HepG2 (cell line): Measurements from ENCODE around the gene NRP1. TPM values are rescaled to one million over a fixed set of nuclear protein-coding genes. Genes with fewer than 3 reads are reported as not detected.

ENCODE experiments used
- DNMT3B ChIP-seq: conservative IDR thresholded peaks from 2 replicates; pipeline ENCODE4 v1.6.1; 2016; ENCODE audit warnings: missing biosample characterization, control low read depth
- GATAD2A ChIP-seq: IDR thresholded peaks from 2 replicates; pipeline ENCODE4 v1.6.1; 2016
- HDAC1 ChIP-seq: sonication (generic); formaldehyde crosslinking; IDR thresholded peaks from 2 replicates; pipeline ENCODE4 v1.5.1; 2020; ENCODE audit warnings: mild to moderate bottlenecking, missing genetic modification reagents
- HDAC2 ChIP-seq: sonication (generic); formaldehyde crosslinking; IDR thresholded peaks from 2 replicates; pipeline ENCODE4 v1.4.0; 2020; ENCODE audit warnings: missing genetic modification reagents
- IKZF4 ChIP-seq: sonication (generic); formaldehyde crosslinking; IDR thresholded peaks from 2 replicates; pipeline ENCODE4 v1.5.1; 2020; ENCODE audit warnings: borderline replicate concordance, mild to moderate bottlenecking, low read depth, missing genetic modification reagents; ENCODE audit errors: not compliant biosample characterization
- KMT2B ChIP-seq: IDR thresholded peaks from 2 replicates; pipeline ENCODE4 v1.6.1; 2016; ENCODE audit warnings: missing genetic modification reagents, missing compliant biosample characterization
- MXI1 ChIP-seq: IDR thresholded peaks from 3 replicates; pipeline ENCODE4 v1.6.1; 2012; ENCODE audit warnings: low read depth, low read length, inconsistent platforms, borderline replicate concordance
- NBN ChIP-seq: fragments of 450-650 bp; conservative IDR thresholded peaks from 2 replicates; pipeline ENCODE4 v1.6.1; 2017
- NONO ChIP-seq, 2 experiments: fragments of 450-650 bp in 1 of 2; sonication (generic) in 1 of 2; formaldehyde crosslinking in 1 of 2; IDR thresholded peaks in 1 of 2; conservative IDR thresholded peaks in 1 of 2; 2 replicates each; pipeline versions ENCODE4 v1.6.1 to v1.8.0; 2017 to 2022; ENCODE audit warnings: mild to moderate bottlenecking in 1 of 2, missing genetic modification reagents in 1 of 2, moderate library complexity in 1 of 2
- NRL ChIP-seq: sonication (generic); formaldehyde crosslinking; IDR thresholded peaks from 2 replicates; pipeline ENCODE4 v1.5.0; 2020; ENCODE audit warnings: missing genetic modification reagents, mild to moderate bottlenecking, moderate library complexity, borderline replicate concordance
- RAD21 ChIP-seq: fragments of 450-650 bp; formaldehyde crosslinking; IDR thresholded peaks from 2 replicates; pipeline ENCODE4 v1.5.0; 2020; ENCODE audit warnings: mild to moderate bottlenecking
- SKI ChIP-seq: fragments of 450-650 bp; IDR thresholded peaks from one replicate; pipeline ENCODE4 v1.6.1; 2018; ENCODE audit warnings: mild to moderate bottlenecking; ENCODE audit not compliant: partially characterized antibody
- SNAPC2 ChIP-seq: sonication (generic); formaldehyde crosslinking; IDR thresholded peaks from 2 replicates; pipeline ENCODE4 v1.8.1; 2022; ENCODE audit warnings: mild to moderate bottlenecking, missing genetic modification reagents
- SOX5 ChIP-seq: IDR thresholded peaks from 2 replicates; pipeline ENCODE4 v1.6.1; 2016; ENCODE audit warnings: borderline replicate concordance
- SRSF9 ChIP-seq: fragments of 200-400 bp; formaldehyde crosslinking; IDR thresholded peaks from 2 replicates; pipeline ENCODE4 v1.6.1; 2018; ENCODE audit warnings: borderline replicate concordance, mild to moderate bottlenecking, low read depth, low read length; ENCODE audit not compliant: insufficient read depth, poor library complexity, severe bottlenecking
- TBX3 ChIP-seq: fragments of 450-650 bp; IDR thresholded peaks from 2 replicates; pipeline ENCODE4 v1.6.1; 2017; ENCODE audit warnings: antibody characterized with exemption, mild to moderate bottlenecking, inconsistent platforms, borderline replicate concordance
- TRIM24 ChIP-seq: sonication (generic); formaldehyde crosslinking; IDR thresholded peaks from 2 replicates; pipeline ENCODE4 v1.8.0; 2022; ENCODE audit warnings: mild to moderate bottlenecking, missing genetic modification reagents
- ZBTB7B ChIP-seq: sonication (generic); formaldehyde crosslinking; IDR thresholded peaks from 2 replicates; pipeline ENCODE4 v1.4.0; 2020; ENCODE audit warnings: missing genetic modification reagents
- ZNF292 ChIP-seq: sonication (generic); formaldehyde crosslinking; IDR thresholded peaks from 2 replicates; pipeline ENCODE4 v1.8.1; 2022; ENCODE audit warnings: mild to moderate bottlenecking, low read depth, missing genetic modification reagents, borderline replicate concordance
- ZNF510 ChIP-seq: sonication (generic); formaldehyde crosslinking; IDR thresholded peaks from 2 replicates; pipeline ENCODE4 v1.4.0; 2020; ENCODE audit warnings: low read depth, mild to moderate bottlenecking, missing genetic modification reagents
- ZNF557 ChIP-seq: sonication (generic); formaldehyde crosslinking; IDR thresholded peaks from 2 replicates; pipeline ENCODE4 v1.4.0; 2020; ENCODE audit warnings: missing genetic modification reagents
- ZNF616 ChIP-seq: sonication (generic); formaldehyde crosslinking; IDR thresholded peaks from 2 replicates; pipeline ENCODE4 v1.5.0; 2020; ENCODE audit warnings: low read depth, mild to moderate bottlenecking, missing genetic modification reagents
- ZNF749 ChIP-seq: sonication (generic); formaldehyde crosslinking; IDR thresholded peaks from 2 replicates; pipeline ENCODE4 v1.8.0; 2022; ENCODE audit warnings: mild to moderate bottlenecking, missing genetic modification reagents, moderate library complexity, borderline replicate concordance
- ZNF816 ChIP-seq: sonication (generic); formaldehyde crosslinking; IDR thresholded peaks from 2 replicates; pipeline ENCODE4 v1.8.0; 2022; ENCODE audit warnings: missing genetic modification reagents, mild to moderate bottlenecking, borderline replicate concordance
- polyA plus RNA-seq, 8 experiments: library from polyadenylated mRNA; depleted of rRNA in 3 of 8; stranded (reverse) in 7 of 8; unstranded in 1 of 8; fragments of >200 nt; fragmentation: Illumina TruSeq in 4 of 8; extraction: Trizol in 4 of 8; gene quantifications; 2 replicates each; pipeline versions ENCODE4 v1.2.1 to v1.2.3, GENCODE V29; 2011 to 2016; ENCODE audit warnings: low read depth in 4 of 8, missing spikeins in 1 of 8, mixed read lengths in 1 of 8; ENCODE audit not compliant: insufficient read depth in 1 of 8
- total RNA-seq, 5 experiments: library from RNA; depleted of rRNA; stranded (reverse); fragments of >200 nt; fragmentation: Illumina TruSeq; extraction: Trizol; gene quantifications; 2 replicates each; pipeline ENCODE4 v1.2.3, GENCODE V29; 2016; ENCODE audit warnings: low read depth in 1 of 5
- TF ChIP-seq, protein P1 (sequence below): sonication (generic); formaldehyde crosslinking; IDR thresholded peaks from 2 replicates; pipeline ENCODE4 v1.5.0; 2020; ENCODE audit warnings: mild to moderate bottlenecking, missing genetic modification reagents, borderline replicate concordance
- TF ChIP-seq, protein P2 (sequence below): sonication (generic); formaldehyde crosslinking; IDR thresholded peaks from 2 replicates; pipeline ENCODE4 v1.5.0; 2020; ENCODE audit warnings: missing genetic modification reagents
- TF ChIP-seq, protein P3 (sequence below): sonication (generic); formaldehyde crosslinking; IDR thresholded peaks from 2 replicates; pipeline ENCODE4 v1.5.0; 2020; ENCODE audit warnings: mild to moderate bottlenecking, missing genetic modification reagents

The NRP1 gene
- total and polyA plus RNA-seq, 2 of the 13 experiments (the other 11 are each of a cell fraction or from before 2014, with no cell fraction given), result 5.3 to 5.8 TPM

DNA sequence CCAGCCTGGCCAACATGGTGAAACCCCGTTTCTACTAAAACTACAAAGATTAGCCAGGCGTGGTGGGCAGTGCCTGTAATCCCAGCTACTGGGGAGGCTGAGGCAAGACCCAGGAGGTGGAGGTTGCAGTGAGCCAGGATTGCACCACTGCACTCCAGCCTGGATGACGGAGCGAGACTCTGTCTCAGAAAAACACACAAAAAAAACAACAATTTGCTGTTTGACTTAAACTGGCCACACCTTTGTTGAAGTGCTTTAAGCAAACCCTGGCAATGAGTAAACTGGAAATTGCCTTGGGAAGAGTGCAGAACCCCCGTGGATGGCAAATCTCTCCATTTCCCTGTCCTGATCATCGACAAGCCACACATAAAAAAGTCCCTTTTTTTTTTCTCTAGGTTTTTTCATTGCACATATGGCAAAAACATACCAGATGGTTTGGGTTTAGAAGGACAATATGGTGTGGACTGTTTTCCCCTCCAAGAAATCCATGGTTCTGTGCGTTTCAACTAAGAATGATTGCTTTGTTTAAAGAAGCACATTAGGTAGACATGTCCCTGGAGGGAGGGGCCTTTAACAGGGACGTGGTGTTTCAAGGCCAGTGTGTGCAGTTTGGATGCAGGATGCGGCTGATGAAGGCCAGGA lies 76.9 kb downstream of the NRP1 start (continued):
- TF ChIP-seq ZNF510, result no peak
- TF ChIP-seq TRIM24, result no peak
- TF ChIP-seq NRL (CRISPR knock-in tag), result no peak
- TF ChIP-seq KMT2B (CRISPR knock-in tag), result no peak
- TF ChIP-seq ZNF749 (CRISPR knock-in tag), result no peak
- TF ChIP-seq ZNF816 (CRISPR knock-in tag), result no peak
- no peak for TF ChIP-seq TBX3
- TF ChIP-seq ZBTB7B, result no peak
- TF ChIP-seq SOX5, result peak; percentile 41; the same call in 1 of the 2 replicates
- TF ChIP-seq RAD21 (CRISPR knock-in tag), result no peak
- no peak for TF ChIP-seq IKZF4 (CRISPR knock-in tag)
- TF ChIP-seq DNMT3B (CRISPR knock-in tag), result no peak
- no peak for TF ChIP-seq MXI1
- TF ChIP-seq, protein P1, sequence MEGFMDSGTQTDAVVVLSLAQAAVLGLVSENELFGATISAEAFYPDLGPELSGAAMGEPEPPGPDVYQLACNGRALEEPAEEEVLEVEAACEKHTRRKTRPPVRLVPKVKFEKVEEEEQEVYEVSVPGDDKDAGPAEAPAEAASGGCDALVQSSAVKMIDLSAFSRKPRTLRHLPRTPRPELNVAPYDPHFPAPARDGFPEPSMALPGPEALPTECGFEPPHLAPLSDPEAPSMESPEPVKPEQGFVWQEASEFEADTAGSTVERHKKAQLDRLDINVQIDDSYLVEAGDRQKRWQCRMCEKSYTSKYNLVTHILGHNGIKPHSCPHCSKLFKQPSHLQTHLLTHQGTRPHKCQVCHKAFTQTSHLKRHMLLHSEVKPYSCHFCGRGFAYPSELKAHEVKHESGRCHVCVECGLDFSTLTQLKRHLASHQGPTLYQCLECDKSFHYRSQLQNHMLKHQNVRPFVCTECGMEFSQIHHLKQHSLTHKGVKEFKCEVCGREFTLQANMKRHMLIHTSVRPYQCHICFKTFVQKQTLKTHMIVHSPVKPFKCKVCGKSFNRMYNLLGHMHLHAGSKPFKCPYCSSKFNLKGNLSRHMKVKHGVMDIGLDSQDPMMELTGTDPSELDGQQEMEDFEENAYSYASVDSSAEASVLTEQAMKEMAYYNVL (CRISPR knock-in tag), result no peak
- no peak for TF ChIP-seq NONO (IDR thresholded peaks at IDR 0.05)
- no peak for TF ChIP-seq NONO (CRISPR knock-in tag; conservative IDR thresholded peaks at IDR 0.05)
- no peak for TF ChIP-seq NBN
- TF ChIP-seq SKI, result no peak
- TF ChIP-seq, protein P2, sequence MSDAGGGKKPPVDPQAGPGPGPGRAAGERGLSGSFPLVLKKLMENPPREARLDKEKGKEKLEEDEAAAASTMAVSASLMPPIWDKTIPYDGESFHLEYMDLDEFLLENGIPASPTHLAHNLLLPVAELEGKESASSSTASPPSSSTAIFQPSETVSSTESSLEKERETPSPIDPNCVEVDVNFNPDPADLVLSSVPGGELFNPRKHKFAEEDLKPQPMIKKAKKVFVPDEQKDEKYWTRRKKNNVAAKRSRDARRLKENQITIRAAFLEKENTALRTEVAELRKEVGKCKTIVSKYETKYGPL (CRISPR knock-in tag), result no peak
- TF ChIP-seq ZNF616, result no peak
- TF ChIP-seq HDAC1 (CRISPR knock-in tag), result 0 out of 2 replicates have a peak, but pooled peaks have one; percentile 12
- TF ChIP-seq HDAC2, result peak; percentile 39; the same call in 1 of the 2 replicates
- TF ChIP-seq ZNF557 (CRISPR knock-in tag), result no peak
- no peak for TF ChIP-seq ZNF292 (CRISPR knock-in tag)
- TF ChIP-seq GATAD2A (CRISPR knock-in tag), result peak; percentile 52; the same call in 1 of the 2 replicates
- no peak for TF ChIP-seq SNAPC2 (CRISPR knock-in tag)
- TF ChIP-seq, protein P3, sequence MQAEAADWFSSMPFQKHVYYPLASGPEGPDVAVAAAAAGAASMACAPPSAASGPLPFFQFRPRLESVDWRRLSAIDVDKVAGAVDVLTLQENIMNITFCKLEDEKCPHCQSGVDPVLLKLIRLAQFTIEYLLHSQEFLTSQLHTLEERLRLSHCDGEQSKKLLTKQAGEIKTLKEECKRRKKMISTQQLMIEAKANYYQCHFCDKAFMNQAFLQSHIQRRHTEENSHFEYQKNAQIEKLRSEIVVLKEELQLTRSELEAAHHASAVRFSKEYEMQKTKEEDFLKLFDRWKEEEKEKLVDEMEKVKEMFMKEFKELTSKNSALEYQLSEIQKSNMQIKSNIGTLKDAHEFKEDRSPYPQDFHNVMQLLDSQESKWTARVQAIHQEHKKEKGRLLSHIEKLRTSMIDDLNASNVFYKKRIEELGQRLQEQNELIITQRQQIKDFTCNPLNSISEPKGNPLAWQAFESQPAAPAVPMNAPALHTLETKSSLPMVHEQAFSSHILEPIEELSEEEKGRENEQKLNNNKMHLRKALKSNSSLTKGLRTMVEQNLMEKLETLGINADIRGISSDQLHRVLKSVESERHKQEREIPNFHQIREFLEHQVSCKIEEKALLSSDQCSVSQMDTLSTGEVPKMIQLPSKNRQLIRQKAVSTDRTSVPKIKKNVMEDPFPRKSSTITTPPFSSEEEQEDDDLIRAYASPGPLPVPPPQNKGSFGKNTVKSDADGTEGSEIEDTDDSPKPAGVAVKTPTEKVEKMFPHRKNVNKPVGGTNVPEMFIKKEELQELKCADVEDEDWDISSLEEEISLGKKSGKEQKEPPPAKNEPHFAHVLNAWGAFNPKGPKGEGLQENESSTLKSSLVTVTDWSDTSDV (CRISPR knock-in tag), result no peak
- no peak for TF ChIP-seq SRSF9
